Measurements from ENCODE around the gene DCAF10. TPM values are rescaled to one million over a fixed set of nuclear protein-coding genes. Genes with fewer than 3 reads are reported as not detected.

Gene DCAF10
- total RNA-seq, 1 experiment from 2014 or later, result 24.0 TPM

DNA sequence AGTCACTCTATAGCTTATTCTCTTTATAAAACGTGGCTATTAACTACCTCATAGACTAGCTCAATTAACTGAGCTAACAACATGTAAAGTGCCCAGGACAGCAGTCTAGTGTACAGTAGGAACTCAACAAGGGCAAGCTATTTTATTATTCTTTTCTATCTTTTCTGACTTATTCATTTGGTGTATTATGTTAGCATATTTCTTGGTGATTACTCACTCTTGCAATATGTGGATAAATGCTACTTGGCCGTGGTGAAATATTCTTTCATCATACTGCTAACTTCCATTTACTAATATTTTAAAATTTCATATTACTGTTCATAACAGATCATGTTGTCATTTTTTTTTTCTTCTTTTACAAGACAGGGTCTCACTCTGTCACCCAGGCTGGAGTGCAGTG lies 98.4 kb downstream of the DCAF10 start:
- no peak for DNase-seq (ENCODE audit: low spot score)
- ChIA-PET CTCF (interaction anchor here (0.7 kb wide), 1 partner anchor 15 kb away, joined by 4 read pairs; no protein-coding TSS in a partner anchor), POLR2A (ENCODE audit: low non-redundant PET) (no interaction called here)
- Histone ChIP-seq H3K4me3 (ENCODE audit: low read depth, low read length, poor library complexity, severe bottlenecking) (no peak overlapping the region), H3K9me3 (ENCODE audit: low read depth, low read length, poor library complexity, severe bottlenecking) (no peaks in the 10 kb centered on the region), H3K27me3 (replicated peaks; ENCODE audit: insufficient read depth, low read depth, low read length, poor library complexity) (no peaks in the 10 kb centered on the region), H3K36me3 (ENCODE audit: insufficient read depth, low read length, poor library complexity, severe bottlenecking) (peaks cover 32% of the 10 kb centered on the region), H3K4me1 (ENCODE audit: insufficient read depth, low read length, poor library complexity, severe bottlenecking) (peaks cover 6% of the 10 kb centered on the region), H3K27ac (ENCODE audit: low read depth, low read length, poor library complexity, severe bottlenecking) (no peak overlapping the region)
- intact Hi-C loops (cut with micrococcal nuclease; ENCODE audit: unreplicated experiment), result no loop called here
- TF ChIP-seq EZH2 (IDR thresholded peaks at IDR 0.05; ENCODE audit: borderline replicate concordance, low read depth, low read length, poor library complexity, severe bottlenecking), result no peak
- TF ChIP-seq, protein P1, sequence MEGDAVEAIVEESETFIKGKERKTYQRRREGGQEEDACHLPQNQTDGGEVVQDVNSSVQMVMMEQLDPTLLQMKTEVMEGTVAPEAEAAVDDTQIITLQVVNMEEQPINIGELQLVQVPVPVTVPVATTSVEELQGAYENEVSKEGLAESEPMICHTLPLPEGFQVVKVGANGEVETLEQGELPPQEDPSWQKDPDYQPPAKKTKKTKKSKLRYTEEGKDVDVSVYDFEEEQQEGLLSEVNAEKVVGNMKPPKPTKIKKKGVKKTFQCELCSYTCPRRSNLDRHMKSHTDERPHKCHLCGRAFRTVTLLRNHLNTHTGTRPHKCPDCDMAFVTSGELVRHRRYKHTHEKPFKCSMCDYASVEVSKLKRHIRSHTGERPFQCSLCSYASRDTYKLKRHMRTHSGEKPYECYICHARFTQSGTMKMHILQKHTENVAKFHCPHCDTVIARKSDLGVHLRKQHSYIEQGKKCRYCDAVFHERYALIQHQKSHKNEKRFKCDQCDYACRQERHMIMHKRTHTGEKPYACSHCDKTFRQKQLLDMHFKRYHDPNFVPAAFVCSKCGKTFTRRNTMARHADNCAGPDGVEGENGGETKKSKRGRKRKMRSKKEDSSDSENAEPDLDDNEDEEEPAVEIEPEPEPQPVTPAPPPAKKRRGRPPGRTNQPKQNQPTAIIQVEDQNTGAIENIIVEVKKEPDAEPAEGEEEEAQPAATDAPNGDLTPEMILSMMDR (conservative IDR thresholded peaks at IDR 0.05; ENCODE audit: low read depth, low read length), result no peak
- no TSS peak for BruUV-seq (replicated peaks)

DNA sequence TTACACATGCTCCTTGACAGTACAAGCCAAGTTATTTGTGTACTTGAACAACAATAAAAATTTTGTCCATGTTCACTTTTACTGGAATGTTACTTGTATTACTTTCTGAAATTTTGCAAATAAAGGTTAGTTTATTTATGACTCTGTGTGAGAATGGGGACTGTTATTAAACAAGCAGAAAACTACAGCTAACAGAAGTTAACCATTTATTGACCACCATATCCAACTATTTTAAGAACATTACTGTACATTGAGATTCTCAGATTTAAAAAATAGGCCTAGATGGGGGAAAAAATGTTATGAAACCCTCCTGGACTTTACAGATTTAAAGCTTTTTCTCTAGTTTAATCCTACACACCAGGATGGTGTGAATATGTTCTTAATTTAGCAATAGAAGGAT lies 101.5 kb downstream of the DCAF10 start:
- no peak overlapping the region for H3K4me3 ChIP-seq (ENCODE audit: low read depth, low read length, poor library complexity, severe bottlenecking)
- BruUV-seq (replicated peaks), result no TSS peak
- no peaks in the 10 kb centered on the region for H3K27me3 ChIP-seq (replicated peaks; ENCODE audit: insufficient read depth, low read depth, low read length, poor library complexity)
- no peak overlapping the region for H3K27ac ChIP-seq (ENCODE audit: low read depth, low read length, poor library complexity, severe bottlenecking)
- no peaks in the 10 kb centered on the region for H3K9me3 ChIP-seq (ENCODE audit: low read depth, low read length, poor library complexity, severe bottlenecking)
- POLR2A ChIA-PET (ENCODE audit: low non-redundant PET), result no interaction called here
- no peak for DNase-seq (ENCODE audit: low spot score)
- TF ChIP-seq, protein P1 (conservative IDR thresholded peaks at IDR 0.05; ENCODE audit: low read depth, low read length), result no peak
- no peak for TF ChIP-seq EZH2 (IDR thresholded peaks at IDR 0.05; ENCODE audit: borderline replicate concordance, low read depth, low read length, poor library complexity, severe bottlenecking)
- peaks cover 6% of the 10 kb centered on the region for H3K4me1 ChIP-seq (ENCODE audit: insufficient read depth, low read length, poor library complexity, severe bottlenecking)
- CTCF ChIA-PET, result no interaction called here
- peaks cover 16% of the 10 kb centered on the region for H3K36me3 ChIP-seq (ENCODE audit: insufficient read depth, low read length, poor library complexity, severe bottlenecking)
- intact Hi-C loops (cut with micrococcal nuclease; ENCODE audit: unreplicated experiment), result loop anchor here (10.0 kb wide), 2 partner anchors 57 to 307 kb away; partner anchors contain the start of gene TOMM5

DNA sequence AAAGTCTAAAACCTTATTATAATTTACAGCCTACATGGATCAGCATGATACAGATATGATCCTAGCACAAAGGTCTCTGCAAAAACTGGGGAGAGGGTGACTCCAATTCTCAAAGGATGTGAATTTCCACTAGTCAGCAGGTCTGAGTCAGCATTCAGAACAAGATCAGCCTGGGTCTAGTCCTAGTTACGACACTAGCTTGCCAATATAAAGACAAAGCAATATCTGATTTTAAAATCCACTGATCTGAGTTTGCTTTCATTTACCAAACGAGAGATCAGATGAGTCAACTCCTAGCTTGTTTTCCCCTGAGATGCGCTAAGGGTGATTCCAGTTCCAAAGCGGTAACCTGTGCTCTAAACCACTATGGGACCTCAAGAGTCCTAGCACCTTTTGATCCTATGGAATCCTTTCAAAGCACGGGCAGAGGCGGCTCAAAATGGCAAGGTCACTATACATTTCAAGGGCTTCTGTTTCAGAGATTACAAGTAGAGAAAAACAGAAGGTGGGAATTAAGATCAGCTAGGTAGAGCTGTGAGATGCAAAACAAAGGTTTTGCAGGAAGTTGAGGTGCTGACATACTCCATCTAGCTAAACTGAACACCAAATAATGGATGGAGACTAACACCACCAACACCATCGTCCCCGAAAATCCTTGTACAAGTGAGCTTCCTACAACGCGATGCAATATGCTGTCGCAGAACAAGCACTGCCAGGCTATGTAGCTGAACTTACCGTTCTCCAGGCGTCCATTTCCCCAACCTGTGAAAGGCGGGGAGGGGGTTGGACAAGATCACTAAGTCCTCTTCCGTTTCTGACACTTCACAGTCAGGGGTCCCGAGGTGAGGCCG lies 102.4 kb downstream of the DCAF10 start:
- Histone ChIP-seq H3K4me1 (ENCODE audit: insufficient read depth, low read length, poor library complexity, severe bottlenecking) (peaks cover 6% of the 10 kb centered on the region), H3K27ac (ENCODE audit: low read depth, low read length, poor library complexity, severe bottlenecking) (peak overlapping the region; percentile 63), H3K27me3 (replicated peaks; ENCODE audit: insufficient read depth, low read depth, low read length, poor library complexity) (no peaks in the 10 kb centered on the region), H3K4me3 (ENCODE audit: low read depth, low read length, poor library complexity, severe bottlenecking) (peak overlapping the region; percentile 70), H3K36me3 (ENCODE audit: insufficient read depth, low read length, poor library complexity, severe bottlenecking) (peaks cover 9% of the 10 kb centered on the region), H3K9me3 (ENCODE audit: low read depth, low read length, poor library complexity, severe bottlenecking) (no peaks in the 10 kb centered on the region)
- ChIA-PET POLR2A (ENCODE audit: low non-redundant PET) (no interaction called here), CTCF (interaction anchor here (0.5 to 1.6 kb wide), 2 partner anchors 10 to 460 kb away, joined by 3 read pairs; no protein-coding TSS in a partner anchor)
- BruUV-seq (replicated peaks), result no TSS peak
- DNase-seq (ENCODE audit: low spot score), result peak; percentile 15
- intact Hi-C loops (cut with micrococcal nuclease; ENCODE audit: unreplicated experiment), result loop anchor here (10.0 kb wide), 2 partner anchors 58 to 308 kb away; partner anchors contain the start of gene TOMM5
- TF ChIP-seq, protein P1 (conservative IDR thresholded peaks at IDR 0.05; ENCODE audit: low read depth, low read length), result no peak
- no peak for TF ChIP-seq EZH2 (IDR thresholded peaks at IDR 0.05; ENCODE audit: borderline replicate concordance, low read depth, low read length, poor library complexity, severe bottlenecking)
